HTR-8/SVneo (cell line): ENCODE measurements around the gene WDR64.
"Not testable (repeated sequence)": the region's sequence is repeated elsewhere in the genome, so short reads cannot be mapped to it uniquely, and the experiment has no call there.

Source experiments
- DNase-seq: peaks from one replicate; pipeline ENCODE4 v3.0.0; 2011; ENCODE audit warnings: low spot score, mixed read lengths; ENCODE audit not compliant: insufficient read length
- FAIRE-seq: peaks from 2 replicates; lab custom pipeline; 2011; peaks lifted over from hg19 to GRCh38; lab: Jason Lieb, UNC

Gene WDR64

GRCh38 chr1:241730031-241730430 lies 78.0 kb downstream of the WDR64 start:
- FAIRE-seq, result no peak
- no peak for DNase-seq

DNA sequence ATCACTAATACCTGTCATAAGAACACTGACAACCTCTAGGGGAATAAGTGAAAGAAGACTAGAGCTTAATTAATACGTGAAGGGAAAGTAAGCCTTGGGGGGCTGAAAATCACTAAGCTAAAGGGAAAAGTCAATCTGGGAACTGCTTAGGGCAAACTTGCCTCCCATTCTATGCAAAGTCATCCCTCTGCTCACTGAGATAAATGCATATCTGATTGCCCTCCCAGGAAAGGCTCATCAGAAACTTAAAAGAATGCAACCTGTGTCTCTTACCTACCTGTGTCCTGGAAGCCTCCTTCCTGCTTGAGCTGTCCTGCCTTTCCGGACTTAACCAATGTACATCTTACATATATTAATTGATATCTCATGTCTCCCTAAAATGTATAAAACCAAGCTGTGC lies 81.8 kb downstream of the WDR64 start:
- FAIRE-seq (no peak), DNase-seq (no peak)

GRCh38 chr1:241734533-241734932 lies 82.5 kb downstream of the WDR64 start:
- no peak for FAIRE-seq

GRCh38 chr1:241735493-241735926 lies 83.4 kb downstream of the WDR64 start:
- FAIRE-seq, DNase-seq: not testable (repeated sequence)

More at GRCh38 chr1:241734533-241734932, 82.5 kb downstream of the WDR64 start:
- DNase-seq, result no peak

- DNase-seq, result no peak
Observed at GRCh38 chr1:241736387-241736786, 84.3 kb downstream of the WDR64 start.

DNA sequence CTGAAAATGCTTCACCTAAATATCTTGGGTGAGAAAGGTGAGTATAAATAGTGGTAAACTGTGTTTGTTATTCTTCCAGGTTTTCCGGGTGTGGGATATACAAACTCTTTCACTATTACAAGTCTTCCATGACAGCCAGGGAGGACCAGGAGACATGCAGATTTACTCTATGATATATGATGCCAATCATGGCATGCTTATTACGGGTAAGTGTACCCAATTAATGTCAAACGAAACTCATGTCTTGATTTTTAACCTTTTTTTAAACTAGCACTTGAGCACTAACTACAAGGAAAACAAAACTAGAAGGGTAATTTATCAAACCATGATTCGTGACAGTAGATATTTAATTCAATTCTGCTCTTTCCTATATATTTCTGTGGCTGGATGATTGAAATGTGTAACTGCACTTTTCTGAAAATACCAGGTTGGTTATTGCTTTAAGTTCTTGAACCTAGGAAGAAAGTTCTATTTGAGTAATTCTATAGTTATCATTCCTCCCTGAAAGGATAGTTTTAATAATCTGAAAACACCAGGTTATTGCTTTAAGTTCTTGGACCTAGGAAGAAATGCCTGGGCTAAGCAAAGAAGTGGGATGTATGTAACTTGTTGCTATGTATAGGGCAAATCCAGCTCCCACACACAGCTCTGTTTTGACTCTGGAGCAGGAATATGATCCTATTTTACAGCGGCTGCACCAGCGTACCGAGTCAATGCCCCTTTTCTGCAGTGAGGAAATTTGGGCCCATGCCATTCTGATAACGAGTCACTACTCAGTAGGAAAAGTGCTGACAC lies 86.4 kb downstream of the WDR64 start:
- DNase-seq, result no peak
- no peak for FAIRE-seq

More at GRCh38 chr1:241736387-241736786, 84.3 kb downstream of the WDR64 start:
- no peak for FAIRE-seq

DNA sequence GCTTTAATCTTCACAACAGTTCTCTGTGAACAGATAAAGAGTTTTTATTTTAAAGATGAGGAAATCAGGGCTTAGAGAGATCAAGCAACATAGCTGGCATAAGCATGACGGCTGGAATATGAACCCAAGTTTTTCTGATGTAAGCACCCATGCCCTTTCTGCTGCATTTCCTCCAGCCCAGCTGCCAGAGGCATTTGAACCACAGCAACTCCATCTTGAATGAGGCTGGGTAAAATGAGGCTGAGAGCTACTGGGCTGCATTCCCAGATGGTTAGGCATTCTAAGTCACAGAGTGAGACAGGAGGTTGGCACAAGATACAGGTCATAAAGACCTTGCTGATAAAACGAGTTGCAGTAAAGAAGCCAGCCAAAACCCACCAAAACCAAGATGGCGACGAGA lies 90.0 kb downstream of the WDR64 start:
- no peak for DNase-seq
- FAIRE-seq, result no peak

GRCh38 chr1:241744591-241744990 lies 92.5 kb downstream of the WDR64 start:
- FAIRE-seq, result no peak

DNA sequence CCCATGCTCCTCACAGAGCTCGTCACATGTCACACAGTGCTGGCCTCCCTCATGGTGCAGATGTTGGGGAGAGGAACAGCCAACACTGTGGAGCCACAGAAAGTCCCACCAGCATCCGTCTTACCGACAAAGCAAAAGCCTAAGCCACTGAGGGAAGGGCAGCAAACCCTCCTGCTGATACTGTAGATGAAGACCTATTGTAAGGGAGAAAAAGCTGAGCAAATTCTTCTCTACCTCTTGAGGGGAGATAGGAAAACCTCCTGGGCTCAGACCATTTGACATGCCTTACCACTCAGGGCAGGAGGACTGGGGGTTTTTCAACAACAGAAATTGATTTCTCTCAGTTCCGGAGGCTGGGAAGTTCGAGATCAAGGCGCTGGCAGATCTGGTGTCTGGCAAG lies 95.9 kb downstream of the WDR64 start:
- FAIRE-seq (no peak), DNase-seq (no peak)

More at GRCh38 chr1:241744591-241744990, 92.5 kb downstream of the WDR64 start:
- no peak for DNase-seq

DNA sequence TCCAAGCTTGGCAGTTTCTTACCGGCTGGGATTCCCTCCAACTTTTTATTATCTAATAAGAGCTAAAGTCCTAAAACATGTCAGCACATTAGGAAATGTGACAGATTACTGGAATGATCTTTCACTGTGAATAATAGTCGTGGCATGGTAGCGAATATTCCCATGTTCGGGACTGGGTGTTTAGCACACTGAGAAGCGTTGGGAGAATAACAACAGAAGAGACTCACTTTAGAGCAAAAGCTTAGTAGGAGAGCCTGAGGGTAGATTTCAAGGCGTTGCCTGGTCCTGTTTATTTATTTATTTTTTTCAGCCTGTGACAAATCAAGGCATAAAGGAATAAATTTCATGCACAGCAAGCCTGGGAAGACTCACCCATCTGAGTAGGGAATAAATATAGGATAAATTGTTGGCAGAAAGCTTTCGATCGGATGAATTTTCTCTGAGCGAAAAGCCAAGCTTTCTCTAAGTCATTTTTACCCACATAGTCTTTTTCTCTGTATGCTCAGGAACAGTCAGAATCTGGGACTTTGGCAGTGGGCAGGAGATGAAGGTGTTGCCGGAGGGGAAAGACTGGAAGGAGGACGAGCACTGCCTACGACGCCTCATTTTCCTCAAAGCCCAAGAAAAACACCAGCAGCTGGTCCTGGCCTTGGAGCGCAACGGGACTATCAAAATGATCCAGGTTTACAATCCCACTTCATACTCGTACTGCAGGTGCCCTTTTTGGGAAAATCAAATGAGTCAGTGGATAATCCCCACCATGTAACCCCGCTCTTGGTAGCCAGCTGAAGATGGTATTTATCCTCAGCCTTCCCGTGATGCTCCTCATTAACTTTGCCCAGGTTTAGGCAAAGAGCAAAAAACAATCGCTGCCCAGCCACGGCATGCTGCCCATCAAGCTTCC lies 97.2 kb downstream of the WDR64 start:
- DNase-seq, result no peak

DNA sequence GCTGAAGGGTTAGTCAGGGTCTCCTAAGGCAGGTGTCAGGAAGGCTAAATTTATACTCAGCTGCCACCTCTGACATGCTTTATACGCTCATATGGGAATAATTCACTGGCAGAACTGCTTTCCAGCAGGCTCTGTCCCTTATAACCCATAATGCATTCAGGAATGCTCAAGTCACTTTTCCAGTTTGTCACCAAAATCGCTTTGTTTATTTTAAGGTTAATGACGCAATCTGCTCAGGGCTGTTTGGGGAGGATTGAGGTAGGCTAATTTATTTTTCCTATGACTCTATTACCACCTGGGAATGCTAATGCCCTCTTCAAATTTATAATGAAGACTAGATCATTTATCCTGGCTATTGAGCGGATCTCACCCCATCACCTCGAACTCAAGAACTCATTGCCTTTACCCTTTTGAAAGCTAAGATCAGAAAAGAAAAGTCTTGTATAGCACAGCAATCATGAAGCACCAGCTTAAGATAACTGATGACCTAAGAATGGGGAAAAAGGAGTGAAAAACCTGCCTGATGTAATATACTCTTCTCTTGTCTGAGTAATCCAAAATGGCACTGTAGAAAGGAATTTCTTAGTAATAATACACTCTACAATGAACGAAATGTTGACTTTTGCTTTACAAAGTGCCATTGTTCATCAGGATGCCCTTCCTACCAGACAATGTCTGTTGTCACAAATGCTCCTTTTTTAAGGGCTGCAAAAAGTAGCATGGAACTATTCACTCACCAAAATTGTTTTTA lies 98.0 kb downstream of the WDR64 start:
- DNase-seq, result no peak
- no peak for FAIRE-seq

More for the DNA sequence above, 97.2 kb downstream of the WDR64 start:
- no peak for FAIRE-seq

GRCh38 chr1:241751524-241751923 lies 99.4 kb downstream of the WDR64 start:
- DNase-seq (no peak), FAIRE-seq (no peak)

DNA sequence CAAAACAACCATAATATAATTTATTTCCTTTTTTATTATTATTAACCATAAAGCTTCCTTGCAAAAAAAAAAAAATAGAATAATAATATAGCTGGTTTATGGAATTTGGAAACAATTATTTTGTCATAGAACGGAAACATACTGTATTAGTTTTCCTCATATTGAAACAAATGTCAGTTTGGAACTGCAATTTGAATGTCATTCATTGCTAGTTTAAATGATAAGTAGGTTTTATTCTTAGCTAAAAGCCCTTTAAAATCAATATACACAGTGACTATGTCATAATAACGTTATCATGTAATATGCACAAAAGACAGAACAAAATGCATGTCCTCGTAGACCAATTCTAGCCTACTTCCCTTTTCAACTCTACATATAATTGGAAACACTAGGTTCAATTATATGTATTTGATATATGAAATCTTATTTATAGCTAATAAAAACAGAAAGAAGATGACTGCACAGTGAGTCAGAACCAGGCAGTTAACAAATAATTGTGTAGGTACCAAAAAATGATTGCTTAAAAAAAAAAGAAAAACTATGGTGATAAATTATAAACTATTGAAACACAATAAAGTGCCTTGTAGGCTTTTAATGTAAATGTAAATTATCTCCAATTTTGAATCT lies 110.7 kb downstream of the WDR64 start:
- FAIRE-seq (no peak), DNase-seq (no peak)

DNA sequence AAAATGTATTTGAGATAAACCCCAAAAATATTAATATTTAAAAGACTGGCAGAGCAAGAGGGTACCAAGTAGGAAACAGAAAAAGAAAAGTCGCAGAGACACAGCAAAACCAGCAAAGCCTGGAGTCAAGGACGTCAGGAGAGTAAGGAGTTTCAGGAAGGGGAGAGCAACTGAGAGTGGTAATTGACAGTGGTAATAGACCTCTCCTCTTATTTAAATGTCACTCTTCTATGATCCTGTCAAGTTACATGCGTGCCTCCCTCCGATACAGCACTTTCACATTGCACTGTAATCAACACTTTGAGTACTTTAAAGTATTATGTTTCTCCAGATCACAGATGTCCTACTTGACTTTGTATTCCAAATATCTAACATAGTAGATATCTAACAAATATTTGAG lies 113.3 kb downstream of the WDR64 start:
- FAIRE-seq, result no peak

DNA sequence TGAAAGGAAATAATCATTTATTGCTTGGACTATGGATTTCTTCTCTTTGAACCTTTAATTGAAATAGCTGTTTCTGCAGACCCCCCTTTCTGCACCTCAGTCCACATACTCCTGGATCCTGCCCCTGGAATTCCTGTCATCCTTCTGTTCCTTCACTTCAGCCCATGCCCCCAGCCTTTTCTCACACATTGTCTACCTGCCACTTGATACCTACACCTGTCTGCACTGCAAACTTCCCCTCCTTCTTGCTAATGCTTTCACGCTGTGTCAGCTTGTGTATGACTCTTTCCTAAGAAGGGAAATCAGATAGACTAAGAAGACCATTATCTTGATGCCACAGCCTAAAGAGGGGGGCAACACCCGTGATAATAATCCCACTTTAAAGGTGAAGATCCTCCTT lies 115.7 kb downstream of the WDR64 start:
- no peak for FAIRE-seq

More for the DNA sequence above, 113.3 kb downstream of the WDR64 start:
- DNase-seq, result no peak

GRCh38 chr1:241770115-241770514 lies 118.0 kb downstream of the WDR64 start:
- DNase-seq (no peak), FAIRE-seq (no peak)

More for the DNA sequence above, 115.7 kb downstream of the WDR64 start:
- no peak for DNase-seq

DNA sequence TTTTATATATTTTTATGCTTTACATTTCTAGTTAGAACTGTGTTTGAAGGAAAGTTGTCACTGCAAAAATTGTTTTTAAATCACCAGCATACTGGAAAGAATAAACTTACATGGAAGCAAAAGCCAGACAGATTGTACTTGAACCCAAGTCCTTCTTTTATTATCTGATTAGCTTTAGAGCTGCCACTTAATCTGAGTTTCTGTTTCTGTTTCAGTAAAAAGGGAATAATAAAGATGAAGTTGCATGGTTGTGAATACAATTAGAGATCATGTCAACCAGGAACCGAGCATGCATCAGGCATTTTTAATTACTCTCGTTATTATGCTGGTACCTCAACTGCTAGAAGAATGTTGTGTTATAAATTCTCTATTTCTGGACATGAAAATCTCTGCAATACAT lies 119.0 kb downstream of the WDR64 start:
- DNase-seq, result no peak
- no peak for FAIRE-seq

- no peak for FAIRE-seq
- DNase-seq, result no peak
Observed at GRCh38 chr1:241772932-241773500, 120.9 kb downstream of the WDR64 start.

- DNase-seq (no peak), FAIRE-seq (no peak)
Observed at GRCh38 chr1:241773991-241774390, 121.9 kb downstream of the WDR64 start.
